K562 (cell line): Measurements from ENCODE around the gene MRPS5. TPM values are rescaled to one million over a fixed set of nuclear protein-coding genes. Genes with fewer than 3 reads are reported as not detected.

Experiments used
- ARNT ChIP-seq, 2 experiments: fragments of 450-650 bp; IDR thresholded peaks; 2 replicates each; pipeline ENCODE4 v1.6.1; 2016; ENCODE audit warnings: mild to moderate bottlenecking in 1 of 2
- CXXC5 ChIP-seq: fragments of 250-450 bp; sonication (Bioruptor Pico); IDR thresholded peaks from 2 replicates; pipeline ENCODE4 v1.8.0; 2022; ENCODE audit warnings: inconsistent platforms, mild to moderate bottlenecking, moderate library complexity
- MEF2D ChIP-seq: conservative IDR thresholded peaks from 2 replicates; pipeline ENCODE4 v1.6.1; 2016; ENCODE audit warnings: low read depth, missing genetic modification characterization, missing compliant biosample characterization
- MTA2 ChIP-seq: fragments of 450-650 bp; IDR thresholded peaks from 2 replicates; pipeline ENCODE4 v1.6.1; 2016; ENCODE audit warnings: low read depth
- NEUROD1 ChIP-seq: fragments of 150-350 bp; IDR thresholded peaks from 2 replicates; pipeline ENCODE4 v1.6.1; 2014; ENCODE audit warnings: borderline replicate concordance, low read length, low read depth; ENCODE audit not compliant: partially characterized antibody
- NRF1 ChIP-seq, 2 experiments: fragments of 450-650 bp; IDR thresholded peaks in 1 of 2; conservative IDR thresholded peaks in 1 of 2; 2 replicates each; pipeline ENCODE4 v1.6.1; 2014; ENCODE audit warnings: mild to moderate bottlenecking in 2 of 2
- OTX1 ChIP-seq: fragments of 450-650 bp; formaldehyde crosslinking; IDR thresholded peaks from 2 replicates; pipeline ENCODE4 v1.4.0; 2022; ENCODE audit warnings: mild to moderate bottlenecking
- PHB2 ChIP-seq: fragments of 450-650 bp; IDR thresholded peaks from 2 replicates; pipeline ENCODE4 v1.6.1; 2017; ENCODE audit warnings: low read depth
- PTTG1 ChIP-seq: fragments of 450-650 bp; IDR thresholded peaks from 2 replicates; pipeline ENCODE4 v1.6.1; 2016; ENCODE audit warnings: low read depth, mild to moderate bottlenecking, missing genetic modification characterization, missing compliant biosample characterization
- RBM22 ChIP-seq: fragments of 200-400 bp; formaldehyde crosslinking; IDR thresholded peaks from 2 replicates; pipeline ENCODE4 v1.6.1; 2018; ENCODE audit warnings: low read length, low read depth; ENCODE audit not compliant: poor library complexity, severe bottlenecking
- RBM25 ChIP-seq: fragments of 200-400 bp; formaldehyde crosslinking; IDR thresholded peaks from 2 replicates; pipeline ENCODE4 v1.6.1; 2018; ENCODE audit warnings: low read length, low read depth, moderate library complexity; ENCODE audit not compliant: severe bottlenecking
- SMC3 ChIP-seq: conservative IDR thresholded peaks from 2 replicates; pipeline ENCODE4 v1.6.1; 2011; ENCODE audit warnings: low read depth, low read length, improper control_type of control experiment; ENCODE audit not compliant: insufficient read depth
- ZBTB7A ChIP-seq: IDR thresholded peaks from 2 replicates; pipeline ENCODE4 v1.6.1; 2011; ENCODE audit warnings: low read depth, mild to moderate bottlenecking, low read length, moderate library complexity, borderline replicate concordance; ENCODE audit not compliant: control insufficient read depth
- ZEB2 ChIP-seq: fragments of 450-650 bp; IDR thresholded peaks from 2 replicates; pipeline ENCODE4 v1.6.1; 2016
- ZNF212 ChIP-seq: fragments of 450-650 bp; formaldehyde crosslinking; IDR thresholded peaks from 2 replicates; pipeline ENCODE4 v1.4.0; 2020; ENCODE audit warnings: mild to moderate bottlenecking
- ZNF324 ChIP-seq: fragments of 250-450 bp; sonication (Bioruptor Pico); IDR thresholded peaks from 2 replicates; pipeline ENCODE4 v1.4.0; 2020; ENCODE audit warnings: mild to moderate bottlenecking
- ZNF408 ChIP-seq: fragments of 250-450 bp; sonication (Bioruptor Pico); IDR thresholded peaks from 2 replicates; pipeline ENCODE4 v1.4.0; 2020; ENCODE audit warnings: low read depth, mild to moderate bottlenecking, moderate library complexity
- ZNF431 ChIP-seq: sonication (generic); formaldehyde crosslinking; IDR thresholded peaks from 2 replicates; pipeline ENCODE4 v1.8.0; 2022; ENCODE audit warnings: mild to moderate bottlenecking, missing genetic modification reagents
- ZNF77 ChIP-seq: fragments of 250-450 bp; sonication (Bioruptor Pico); IDR thresholded peaks from 2 replicates; pipeline ENCODE4 v1.5.0; 2020
- polyA plus RNA-seq, 8 experiments: library from polyadenylated mRNA; depleted of rRNA in 4 of 8; stranded (reverse) in 5 of 8; unstranded in 3 of 8; fragments of >200 nt; fragmentation: Nextera tagmentation in 2 of 8; fragmentation: Illumina TruSeq in 1 of 8; extraction: Ambion mirVana in 2 of 8; extraction: Trizol in 1 of 8; gene quantifications; 2 replicates each; pipeline versions ENCODE4 v1.2.1 to v1.2.3, GENCODE V29; 2011 to 2014; ENCODE audit warnings: inconsistent platforms in 1 of 8, missing spikeins in 1 of 8
- total RNA-seq, 7 experiments: library from RNA; depleted of rRNA in 6 of 7; stranded (reverse); fragments of >200 nt in 6 of 7; fragmentation: Illumina TruSeq in 2 of 7; extraction: Trizol in 2 of 7; gene quantifications; 2 replicates each; pipeline versions ENCODE4 v1.2.1 to v1.2.3, GENCODE V29; 2011 to 2021; ENCODE audit warnings: low replicate concordance in 1 of 7
- TF ChIP-seq, protein P1 (sequence below): fragments of 450-650 bp; formaldehyde crosslinking; IDR thresholded peaks from 2 replicates; pipeline ENCODE4 v1.4.0; 2020; ENCODE audit warnings: mild to moderate bottlenecking, mixed read lengths
- TF ChIP-seq, protein P2 (sequence below): fragments of 450-650 bp; IDR thresholded peaks from 2 replicates; pipeline ENCODE4 v1.7.1; 2018; ENCODE audit warnings: mild to moderate bottlenecking, low read depth; ENCODE audit not compliant: partially characterized antibody
- TF ChIP-seq, protein P3 (sequence below): sonication (generic); formaldehyde crosslinking; IDR thresholded peaks from 2 replicates; pipeline ENCODE4 v1.8.0; 2022; ENCODE audit warnings: mild to moderate bottlenecking, missing genetic modification reagents
- TF ChIP-seq, protein P4 (sequence below): fragments of 450-650 bp; conservative IDR thresholded peaks from 2 replicates; pipeline ENCODE4 v1.6.1; 2016; ENCODE audit warnings: missing genetic modification characterization, low read depth, mild to moderate bottlenecking, control low read depth, missing compliant biosample characterization

Gene MRPS5
- total and polyA plus RNA-seq, 9 of the 15 experiments (the other 6 are each of a cell fraction or from before 2014, with no cell fraction given): 85.0 to 162 (median 118) TPM

DNA sequence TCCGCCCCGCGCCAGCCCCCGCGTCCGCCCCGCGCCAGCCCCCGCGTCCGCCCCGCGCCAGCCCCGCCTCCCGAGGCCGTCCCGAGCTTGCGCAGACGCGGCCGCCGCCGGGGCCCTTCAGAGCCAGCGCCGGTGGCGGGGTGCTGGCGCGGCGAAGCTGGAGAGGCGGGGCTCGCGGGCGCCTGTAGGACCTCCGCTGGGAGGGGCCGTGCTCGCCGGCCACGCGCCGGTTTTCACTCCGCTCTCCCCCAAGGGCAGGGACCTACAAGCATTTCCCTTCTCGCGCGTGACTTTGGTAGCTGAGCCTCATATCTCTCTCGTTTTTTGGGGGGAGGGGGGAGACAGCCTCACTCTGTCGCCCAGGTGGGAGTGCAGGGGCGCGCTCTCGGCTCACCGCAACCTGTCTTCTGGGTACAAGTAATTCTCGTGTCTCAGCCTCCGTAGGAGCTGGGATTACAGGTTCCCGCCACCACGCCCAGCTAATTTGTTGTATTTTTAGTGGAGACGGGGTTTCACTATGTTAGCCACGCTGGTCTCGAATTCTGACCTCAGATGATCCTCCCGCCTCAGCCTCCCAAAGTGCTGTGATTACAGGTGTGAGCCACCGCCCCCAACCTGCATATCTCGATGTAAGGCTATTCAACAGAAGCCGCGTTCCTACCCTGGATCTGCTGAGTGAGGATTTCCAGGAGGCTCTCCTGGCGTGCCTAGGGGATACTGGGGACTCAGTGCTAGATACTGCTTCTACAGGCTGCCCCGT lies 38.3 kb upstream of the MRPS5 start, which contains the start of gene ZNF514 (continued):
- TF ChIP-seq, protein P1, sequence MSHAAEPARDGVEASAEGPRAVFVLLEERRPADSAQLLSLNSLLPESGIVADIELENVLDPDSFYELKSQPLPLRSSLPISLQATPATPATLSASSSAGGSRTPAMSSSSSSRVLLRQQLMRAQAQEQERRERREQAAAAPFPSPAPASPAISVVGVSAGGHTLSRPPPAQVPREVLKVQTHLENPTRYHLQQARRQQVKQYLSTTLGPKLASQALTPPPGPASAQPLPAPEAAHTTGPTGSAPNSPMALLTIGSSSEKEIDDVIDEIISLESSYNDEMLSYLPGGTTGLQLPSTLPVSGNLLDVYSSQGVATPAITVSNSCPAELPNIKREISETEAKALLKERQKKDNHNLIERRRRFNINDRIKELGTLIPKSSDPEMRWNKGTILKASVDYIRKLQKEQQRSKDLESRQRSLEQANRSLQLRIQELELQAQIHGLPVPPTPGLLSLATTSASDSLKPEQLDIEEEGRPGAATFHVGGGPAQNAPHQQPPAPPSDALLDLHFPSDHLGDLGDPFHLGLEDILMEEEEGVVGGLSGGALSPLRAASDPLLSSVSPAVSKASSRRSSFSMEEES (CRISPR knock-in tag): no peak
- TF ChIP-seq OTX1 (no peak), SMC3 (no peak), ZNF408 (no peak), RBM22 (no peak), ZNF324 (CRISPR knock-in tag) (no peak), NRF1 (conservative IDR thresholded peaks at IDR 0.05 in 1 of 2, IDR thresholded peaks at IDR 0.05 in 1 of 2) (peak; percentile 84 to 85), NEUROD1 (no peak), ZNF212 (no peak), RBM25 (no peak), ARNT (IDR thresholded peaks at IDR 0.05) (no peak), CXXC5 (peak; percentile 59), MEF2D (no peak), MTA2 (no peak), ZEB2 (0 out of 2 replicates have a peak, but pooled peaks have one; percentile 28), ZBTB7A (peak; percentile 28; the same call in 1 of the 2 replicates), PTTG1 (no peak), ZNF431 (CRISPR knock-in tag) (no peak), PHB2 (no peak), ZNF77 (no peak)
- TF ChIP-seq, protein P2, sequence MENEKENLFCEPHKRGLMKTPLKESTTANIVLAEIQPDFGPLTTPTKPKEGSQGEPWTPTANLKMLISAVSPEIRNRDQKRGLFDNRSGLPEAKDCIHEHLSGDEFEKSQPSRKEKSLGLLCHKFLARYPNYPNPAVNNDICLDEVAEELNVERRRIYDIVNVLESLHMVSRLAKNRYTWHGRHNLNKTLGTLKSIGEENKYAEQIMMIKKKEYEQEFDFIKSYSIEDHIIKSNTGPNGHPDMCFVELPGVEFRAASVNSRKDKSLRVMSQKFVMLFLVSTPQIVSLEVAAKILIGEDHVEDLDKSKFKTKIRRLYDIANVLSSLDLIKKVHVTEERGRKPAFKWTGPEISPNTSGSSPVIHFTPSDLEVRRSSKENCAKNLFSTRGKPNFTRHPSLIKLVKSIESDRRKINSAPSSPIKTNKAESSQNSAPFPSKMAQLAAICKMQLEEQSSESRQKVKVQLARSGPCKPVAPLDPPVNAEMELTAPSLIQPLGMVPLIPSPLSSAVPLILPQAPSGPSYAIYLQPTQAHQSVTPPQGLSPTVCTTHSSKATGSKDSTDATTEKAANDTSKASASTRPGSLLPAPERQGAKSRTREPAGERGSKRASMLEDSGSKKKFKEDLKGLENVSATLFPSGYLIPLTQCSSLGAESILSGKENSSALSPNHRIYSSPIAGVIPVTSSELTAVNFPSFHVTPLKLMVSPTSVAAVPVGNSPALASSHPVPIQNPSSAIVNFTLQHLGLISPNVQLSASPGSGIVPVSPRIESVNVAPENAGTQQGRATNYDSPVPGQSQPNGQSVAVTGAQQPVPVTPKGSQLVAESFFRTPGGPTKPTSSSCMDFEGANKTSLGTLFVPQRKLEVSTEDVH: no peak
- TF ChIP-seq, protein P3, sequence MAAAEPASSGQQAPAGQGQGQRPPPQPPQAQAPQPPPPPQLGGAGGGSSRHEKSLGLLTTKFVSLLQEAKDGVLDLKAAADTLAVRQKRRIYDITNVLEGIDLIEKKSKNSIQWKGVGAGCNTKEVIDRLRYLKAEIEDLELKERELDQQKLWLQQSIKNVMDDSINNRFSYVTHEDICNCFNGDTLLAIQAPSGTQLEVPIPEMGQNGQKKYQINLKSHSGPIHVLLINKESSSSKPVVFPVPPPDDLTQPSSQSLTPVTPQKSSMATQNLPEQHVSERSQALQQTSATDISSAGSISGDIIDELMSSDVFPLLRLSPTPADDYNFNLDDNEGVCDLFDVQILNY (CRISPR knock-in tag): no peak
- TF ChIP-seq, protein P4, sequence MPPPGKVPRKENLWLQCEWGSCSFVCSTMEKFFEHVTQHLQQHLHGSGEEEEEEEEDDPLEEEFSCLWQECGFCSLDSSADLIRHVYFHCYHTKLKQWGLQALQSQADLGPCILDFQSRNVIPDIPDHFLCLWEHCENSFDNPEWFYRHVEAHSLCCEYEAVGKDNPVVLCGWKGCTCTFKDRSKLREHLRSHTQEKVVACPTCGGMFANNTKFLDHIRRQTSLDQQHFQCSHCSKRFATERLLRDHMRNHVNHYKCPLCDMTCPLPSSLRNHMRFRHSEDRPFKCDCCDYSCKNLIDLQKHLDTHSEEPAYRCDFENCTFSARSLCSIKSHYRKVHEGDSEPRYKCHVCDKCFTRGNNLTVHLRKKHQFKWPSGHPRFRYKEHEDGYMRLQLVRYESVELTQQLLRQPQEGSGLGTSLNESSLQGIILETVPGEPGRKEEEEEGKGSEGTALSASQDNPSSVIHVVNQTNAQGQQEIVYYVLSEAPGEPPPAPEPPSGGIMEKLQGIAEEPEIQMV (tag): no peak
